ENCODE measurements around the gene CEP85L. TPM values are rescaled to one million over a fixed set of nuclear protein-coding genes. Genes with fewer than 3 reads are reported as not detected.

The CEP85L gene
- total RNA-seq, 1 donor from 2014 or later: 51.5 TPM

GRCh38 chr6:118606268-118606667 is 45.1 kb downstream of the CEP85L start:
- Mint-ChIP-seq H3K4me1 (ENCODE audit: low read depth, unreplicated experiment) (peaks cover 3% of the 10 kb centered on the region), H3K27ac (ENCODE audit: unreplicated experiment) (no peak overlapping the region), H3K36me3 (ENCODE audit: unreplicated experiment) (peaks cover 3% of the 10 kb centered on the region), H3K27me3 (ENCODE audit: unreplicated experiment) (peaks cover 10% of the 10 kb centered on the region), H3K4me3 (ENCODE audit: unreplicated experiment) (no peak overlapping the region), H3K9me3 (ENCODE audit: unreplicated experiment) (peaks cover 12% of the 10 kb centered on the region)
- TF ChIP-seq CTCF (IDR thresholded peaks at IDR 0.05; ENCODE audit: partially characterized antibody, unreplicated experiment): no peak
- no peak for DNase-seq

- Mint-ChIP-seq H3K27ac (ENCODE audit: unreplicated experiment) (no peak overlapping the region), H3K9me3 (ENCODE audit: unreplicated experiment) (peaks cover 10% of the 10 kb centered on the region), H3K4me3 (ENCODE audit: unreplicated experiment) (no peak overlapping the region), H3K4me1 (ENCODE audit: low read depth, unreplicated experiment) (peaks cover 3% of the 10 kb centered on the region), H3K27me3 (ENCODE audit: unreplicated experiment) (peaks cover 8% of the 10 kb centered on the region), H3K36me3 (ENCODE audit: unreplicated experiment) (no peaks in the 10 kb centered on the region)
- TF ChIP-seq CTCF (IDR thresholded peaks at IDR 0.05; ENCODE audit: partially characterized antibody, unreplicated experiment): no peak
- DNase-seq: no peak
Observed at GRCh38 chr6:118603372-118603771, 48.0 kb downstream of the CEP85L start.

GRCh38 chr6:118602300-118602699 is 49.1 kb downstream of the CEP85L start:
- H3K4me3 Mint-ChIP-seq (ENCODE audit: unreplicated experiment): no peak overlapping the region
- peaks cover 5% of the 10 kb centered on the region for H3K27me3 Mint-ChIP-seq (ENCODE audit: unreplicated experiment)
- peaks cover 3% of the 10 kb centered on the region for H3K4me1 Mint-ChIP-seq (ENCODE audit: low read depth, unreplicated experiment)

GRCh38 chr6:118598324-118598723 is 53.1 kb downstream of the CEP85L start:
- no peak for TF ChIP-seq CTCF (IDR thresholded peaks at IDR 0.05; ENCODE audit: partially characterized antibody, unreplicated experiment)
- Mint-ChIP-seq H3K27ac (ENCODE audit: unreplicated experiment) (no peak overlapping the region), H3K36me3 (ENCODE audit: unreplicated experiment) (no peaks in the 10 kb centered on the region), H3K4me3 (ENCODE audit: unreplicated experiment) (no peak overlapping the region), H3K9me3 (ENCODE audit: unreplicated experiment) (no peaks in the 10 kb centered on the region), H3K4me1 (ENCODE audit: low read depth, unreplicated experiment) (peaks cover 5% of the 10 kb centered on the region), H3K27me3 (ENCODE audit: unreplicated experiment) (no peaks in the 10 kb centered on the region)
- no peak for DNase-seq

More at GRCh38 chr6:118602300-118602699, 49.1 kb downstream of the CEP85L start:
- peaks cover 10% of the 10 kb centered on the region for H3K9me3 Mint-ChIP-seq (ENCODE audit: unreplicated experiment)
- DNase-seq: no peak
- no peak overlapping the region for H3K27ac Mint-ChIP-seq (ENCODE audit: unreplicated experiment)
- H3K36me3 Mint-ChIP-seq (ENCODE audit: unreplicated experiment): no peaks in the 10 kb centered on the region
- no peak for TF ChIP-seq CTCF (IDR thresholded peaks at IDR 0.05; ENCODE audit: partially characterized antibody, unreplicated experiment)

GRCh38 chr6:118597636-118598035 is 53.8 kb downstream of the CEP85L start:
- Mint-ChIP-seq H3K4me3 (ENCODE audit: unreplicated experiment) (no peak overlapping the region), H3K9me3 (ENCODE audit: unreplicated experiment) (no peaks in the 10 kb centered on the region), H3K4me1 (ENCODE audit: low read depth, unreplicated experiment) (peaks cover 5% of the 10 kb centered on the region), H3K27ac (ENCODE audit: unreplicated experiment) (no peak overlapping the region), H3K36me3 (ENCODE audit: unreplicated experiment) (no peaks in the 10 kb centered on the region), H3K27me3 (ENCODE audit: unreplicated experiment) (no peaks in the 10 kb centered on the region)
- TF ChIP-seq CTCF (IDR thresholded peaks at IDR 0.05; ENCODE audit: partially characterized antibody, unreplicated experiment): no peak
- no peak for DNase-seq

All from glutamatergic neuron (in vitro differentiated cells).